ENCODE results near the gene SPATS2.

DNA sequence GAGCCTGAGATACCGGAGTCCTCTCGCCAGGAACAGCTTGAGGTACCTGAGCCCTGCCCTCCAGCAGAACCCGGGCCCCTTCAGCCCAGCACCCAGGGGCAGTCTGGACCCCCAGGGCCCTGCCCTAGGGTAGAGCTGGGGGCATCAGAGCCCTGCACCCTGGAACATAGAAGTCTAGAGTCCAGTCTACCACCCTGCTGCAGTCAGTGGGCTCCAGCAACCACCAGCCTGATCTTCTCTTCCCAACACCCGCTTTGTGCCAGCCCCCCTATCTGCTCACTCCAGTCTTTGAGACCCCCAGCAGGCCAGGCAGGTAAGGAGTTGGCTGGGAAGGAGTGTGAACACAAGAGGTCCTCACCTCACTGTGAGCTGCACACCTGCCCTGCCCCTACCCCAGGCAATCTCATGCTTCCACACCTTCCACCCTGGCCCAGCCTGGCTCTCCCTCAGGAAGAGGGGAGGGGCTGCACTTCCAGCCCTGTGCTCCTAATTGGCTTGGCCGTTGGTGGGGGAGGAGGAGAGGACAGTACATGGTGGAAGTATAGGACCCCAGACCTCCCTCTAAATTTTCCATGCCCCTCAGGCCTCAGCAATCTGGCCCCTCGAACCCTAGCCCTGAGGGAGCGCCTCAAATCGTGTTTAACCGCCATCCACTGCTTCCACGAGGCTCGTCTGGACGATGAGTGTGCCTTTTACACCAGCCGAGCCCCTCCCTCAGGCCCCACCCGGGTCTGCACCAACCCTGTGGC is 36.5 kb upstream of the SPATS2 start:
- TF ChIP-seq, protein P1, sequence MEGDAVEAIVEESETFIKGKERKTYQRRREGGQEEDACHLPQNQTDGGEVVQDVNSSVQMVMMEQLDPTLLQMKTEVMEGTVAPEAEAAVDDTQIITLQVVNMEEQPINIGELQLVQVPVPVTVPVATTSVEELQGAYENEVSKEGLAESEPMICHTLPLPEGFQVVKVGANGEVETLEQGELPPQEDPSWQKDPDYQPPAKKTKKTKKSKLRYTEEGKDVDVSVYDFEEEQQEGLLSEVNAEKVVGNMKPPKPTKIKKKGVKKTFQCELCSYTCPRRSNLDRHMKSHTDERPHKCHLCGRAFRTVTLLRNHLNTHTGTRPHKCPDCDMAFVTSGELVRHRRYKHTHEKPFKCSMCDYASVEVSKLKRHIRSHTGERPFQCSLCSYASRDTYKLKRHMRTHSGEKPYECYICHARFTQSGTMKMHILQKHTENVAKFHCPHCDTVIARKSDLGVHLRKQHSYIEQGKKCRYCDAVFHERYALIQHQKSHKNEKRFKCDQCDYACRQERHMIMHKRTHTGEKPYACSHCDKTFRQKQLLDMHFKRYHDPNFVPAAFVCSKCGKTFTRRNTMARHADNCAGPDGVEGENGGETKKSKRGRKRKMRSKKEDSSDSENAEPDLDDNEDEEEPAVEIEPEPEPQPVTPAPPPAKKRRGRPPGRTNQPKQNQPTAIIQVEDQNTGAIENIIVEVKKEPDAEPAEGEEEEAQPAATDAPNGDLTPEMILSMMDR (IDR thresholded peaks at IDR 0.05), result no peak
- TF ChIP-seq POLR2A (IDR thresholded peaks at IDR 0.05), result no peak

Data from thyroid gland (tissue), 4 donors.